ENCODE measurements around the gene TRIM54.

DNA sequence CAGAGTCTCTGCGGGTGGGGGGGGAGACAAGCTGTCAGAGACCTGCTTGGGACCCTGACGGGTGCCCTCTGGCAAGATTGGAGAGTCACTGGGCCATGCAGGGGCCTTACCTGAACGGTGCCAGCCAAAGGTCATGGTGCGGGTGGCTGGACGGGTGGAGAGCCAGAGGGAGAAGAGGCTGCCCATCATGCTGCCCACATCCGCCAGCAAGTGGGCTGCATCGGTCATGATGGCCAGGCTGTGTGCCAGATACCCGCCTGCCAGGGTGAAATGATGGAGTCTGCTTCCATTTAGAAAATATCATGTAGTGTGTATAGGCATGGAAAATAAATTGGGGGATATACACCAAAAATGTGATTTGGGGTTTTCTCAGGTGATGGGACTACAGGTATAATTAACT lies 24.2 kb upstream of the TRIM54 start:
- TF ChIP-seq, protein P1, sequence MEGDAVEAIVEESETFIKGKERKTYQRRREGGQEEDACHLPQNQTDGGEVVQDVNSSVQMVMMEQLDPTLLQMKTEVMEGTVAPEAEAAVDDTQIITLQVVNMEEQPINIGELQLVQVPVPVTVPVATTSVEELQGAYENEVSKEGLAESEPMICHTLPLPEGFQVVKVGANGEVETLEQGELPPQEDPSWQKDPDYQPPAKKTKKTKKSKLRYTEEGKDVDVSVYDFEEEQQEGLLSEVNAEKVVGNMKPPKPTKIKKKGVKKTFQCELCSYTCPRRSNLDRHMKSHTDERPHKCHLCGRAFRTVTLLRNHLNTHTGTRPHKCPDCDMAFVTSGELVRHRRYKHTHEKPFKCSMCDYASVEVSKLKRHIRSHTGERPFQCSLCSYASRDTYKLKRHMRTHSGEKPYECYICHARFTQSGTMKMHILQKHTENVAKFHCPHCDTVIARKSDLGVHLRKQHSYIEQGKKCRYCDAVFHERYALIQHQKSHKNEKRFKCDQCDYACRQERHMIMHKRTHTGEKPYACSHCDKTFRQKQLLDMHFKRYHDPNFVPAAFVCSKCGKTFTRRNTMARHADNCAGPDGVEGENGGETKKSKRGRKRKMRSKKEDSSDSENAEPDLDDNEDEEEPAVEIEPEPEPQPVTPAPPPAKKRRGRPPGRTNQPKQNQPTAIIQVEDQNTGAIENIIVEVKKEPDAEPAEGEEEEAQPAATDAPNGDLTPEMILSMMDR (IDR thresholded peaks at IDR 0.05): no peak
- TF ChIP-seq EP300 (IDR thresholded peaks at IDR 0.05) (no peak), POLR2A (IDR thresholded peaks at IDR 0.05) (no peak), POLR2AphosphoS5 (IDR thresholded peaks at IDR 0.05) (no peak)

Data from upper lobe of left lung (tissue), 4 donors.